IMR-90 (cell line): ENCODE measurements around the gene BLTP3A. TPM values are rescaled to one million over a fixed set of nuclear protein-coding genes. Genes with fewer than 3 reads are reported as not detected.

ENCODE experiments used
- ATAC-seq: fragments of 200-7000 bp; cut with Tn5 transposase; 2 replicates; pipeline ENCODE4 v1.9.1; 2020; ENCODE audit warnings: low read depth, mild to moderate bottlenecking, moderate library complexity
- BruUV-seq: library from RNA; stranded (reverse); fragments of 400-500 nt; replicated peaks from 2 replicates; lab custom pipeline; 2021; lab: Mats Ljungman, UMichigan
- CTCF ChIA-PET: fragments of 300-600 bp; formaldehyde crosslinking; extraction: SDS; loops from one replicate; lab custom pipeline; 2021; ENCODE audit warnings: antibody characterized with exemption; lab: Yijun Ruan, JAX
- POLR2A ChIA-PET: fragments of 300-600 bp; sonication (Branson Sonifier 250); formaldehyde crosslinking; loops from one replicate; lab custom pipeline; 2022; ENCODE audit warnings: antibody characterized with exemption; ENCODE audit not compliant: unreplicated experiment; lab: Charles Lee
- DNase-seq: peaks from one replicate; pipeline ENCODE4 v3.0.0; 2013
- H2AFZ ChIP-seq: replicated peaks from 2 replicates; pipeline ENCODE3; 2013; ENCODE audit warnings: low read length, mild to moderate bottlenecking; ENCODE audit not compliant: poor library complexity
- H2AK5ac ChIP-seq: 2 replicates; pipeline ENCODE4 v1.6.1; 2013; ENCODE audit warnings: low read depth, low read length, inconsistent platforms
- H2AK9ac ChIP-seq: replicated peaks from 2 replicates; pipeline ENCODE3; 2013; ENCODE audit warnings: mild to moderate bottlenecking, low read depth, low read length, moderate library complexity; ENCODE audit not compliant: poor library complexity
- H2BK120ac ChIP-seq: 2 replicates; pipeline ENCODE4 v1.6.1; 2013; ENCODE audit warnings: low read depth, low read length, inconsistent platforms
- H2BK15ac ChIP-seq: 3 replicates; pipeline ENCODE4 v1.6.1; 2013; ENCODE audit warnings: low read depth, low read length, inconsistent platforms
- H2BK20ac ChIP-seq: 2 replicates; pipeline ENCODE4 v1.6.1; 2013; ENCODE audit warnings: low read depth, mild to moderate bottlenecking, inconsistent platforms, low read length, moderate library complexity
- H2BK5ac ChIP-seq: 2 replicates; pipeline ENCODE4 v1.6.1; 2013; ENCODE audit warnings: mild to moderate bottlenecking, low read depth, low read length, inconsistent platforms; ENCODE audit not compliant: poor library complexity, severe bottlenecking
- H3K14ac ChIP-seq: replicated peaks from 2 replicates; pipeline ENCODE4 v1.6.1; 2013; ENCODE audit warnings: low read depth, low read length, inconsistent platforms
- H3K18ac ChIP-seq: 2 replicates; pipeline ENCODE4 v1.6.1; 2013; ENCODE audit warnings: low read depth, low read length, control low read depth
- H3K23ac ChIP-seq: 2 replicates; pipeline ENCODE4 v1.6.1; 2013; ENCODE audit warnings: low read depth, low read length, inconsistent platforms
- H3K27ac ChIP-seq: 2 replicates; pipeline ENCODE4 v1.5.1; 2013; ENCODE audit warnings: mild to moderate bottlenecking, control low read depth, low read length; ENCODE audit not compliant: insufficient read depth
- H3K27me3 ChIP-seq: 2 replicates; pipeline ENCODE4 v1.6.1; 2013; ENCODE audit warnings: low read length; ENCODE audit not compliant: control insufficient read depth, insufficient read depth
- H3K36me3 ChIP-seq: 2 replicates; pipeline ENCODE4 v1.6.1; 2013; ENCODE audit warnings: low read length, mixed read lengths; ENCODE audit not compliant: control insufficient read depth, insufficient read depth
- H3K4ac ChIP-seq: 2 replicates; pipeline ENCODE4 v1.6.1; 2013; ENCODE audit warnings: low read depth, low read length, inconsistent platforms
- H3K4me1 ChIP-seq: 2 replicates; pipeline ENCODE4 v1.6.1; 2013; ENCODE audit warnings: low read length, mixed read lengths; ENCODE audit not compliant: control insufficient read depth, insufficient read depth
- H3K4me2 ChIP-seq: 2 replicates; pipeline ENCODE4 v1.6.1; 2013; ENCODE audit warnings: low read depth, mild to moderate bottlenecking, control low read depth, low read length, moderate library complexity
- H3K4me3 ChIP-seq: 2 replicates; pipeline ENCODE4 v1.5.1; 2013; ENCODE audit warnings: low read depth, mild to moderate bottlenecking, control low read depth, low read length, moderate library complexity; ENCODE audit not compliant: insufficient read depth
- H3K56ac ChIP-seq: 2 replicates; pipeline ENCODE4 v1.6.1; 2013; ENCODE audit warnings: low read length, inconsistent platforms; ENCODE audit not compliant: insufficient read depth; ENCODE audit errors: extremely low read depth
- H3K79me1 ChIP-seq, 2 experiments: 2 replicates each; pipeline ENCODE4 v1.6.1; 2013; ENCODE audit warnings: low read length in 2 of 2, inconsistent platforms in 1 of 2, low read depth in 1 of 2
- H3K9ac ChIP-seq: 2 replicates; pipeline ENCODE4 v1.6.1; 2013; ENCODE audit warnings: low read depth, low read length, control low read depth
- H3K9me1 ChIP-seq: 2 replicates; pipeline ENCODE4 v1.6.1; 2013; ENCODE audit warnings: low read length, inconsistent platforms; ENCODE audit not compliant: insufficient read depth
- H3K9me3 ChIP-seq: 2 replicates; pipeline ENCODE4 v1.6.1; 2013; ENCODE audit warnings: low read length; ENCODE audit not compliant: control insufficient read depth, insufficient read depth
- H4K20me1 ChIP-seq: 2 replicates; pipeline ENCODE4 v1.6.1; 2013; ENCODE audit warnings: low read length, inconsistent platforms; ENCODE audit not compliant: insufficient read depth
- H4K5ac ChIP-seq: 2 replicates; pipeline ENCODE4 v1.6.1; 2013; ENCODE audit warnings: mild to moderate bottlenecking, low read depth, low read length, control low read depth
- H4K8ac ChIP-seq, 2 experiments: 2 replicates each; pipeline ENCODE4 v1.6.1; 2013; ENCODE audit warnings: low read depth in 2 of 2, low read length in 2 of 2, control low read depth in 1 of 2, inconsistent platforms in 1 of 2
- H4K91ac ChIP-seq: 2 replicates; pipeline ENCODE4 v1.6.1; 2013; ENCODE audit warnings: low read depth, low read length, inconsistent platforms; ENCODE audit not compliant: insufficient read depth
- BHLHE40 ChIP-seq: fragments of 150-350 bp; IDR thresholded peaks from 2 replicates; pipeline ENCODE4 v1.6.1; 2016; ENCODE audit warnings: mild to moderate bottlenecking, low read depth, low read length
- CHD1 ChIP-seq: IDR thresholded peaks from 2 replicates; pipeline ENCODE4 v1.6.1; 2012; ENCODE audit warnings: low read depth, low read length, improper control_type of control experiment
- CTCF ChIP-seq: conservative IDR thresholded peaks from 2 replicates; pipeline ENCODE4 v1.5.1; 2012; ENCODE audit warnings: mild to moderate bottlenecking, low read depth, low read length, improper control_type of control experiment
- ELK1 ChIP-seq: fragments of 150-350 bp; IDR thresholded peaks from 2 replicates; pipeline ENCODE4 v1.6.1; 2016; ENCODE audit warnings: low read depth, mild to moderate bottlenecking, low read length, moderate library complexity, borderline replicate concordance
- MAFK ChIP-seq: IDR thresholded peaks from 2 replicates; pipeline ENCODE4 v1.6.1; 2012; ENCODE audit warnings: low read depth, low read length, improper control_type of control experiment
- MAZ ChIP-seq: IDR thresholded peaks from 2 replicates; pipeline ENCODE4 v1.6.1; 2012; ENCODE audit warnings: low read depth, mild to moderate bottlenecking, low read length, improper control_type of control experiment, moderate library complexity, borderline replicate concordance
- NFE2L2 ChIP-seq: fragments of 150-350 bp; IDR thresholded peaks from 2 replicates; pipeline ENCODE4 v1.6.1; 2016; ENCODE audit warnings: low read depth, mild to moderate bottlenecking, low read length
- RFX5 ChIP-seq: IDR thresholded peaks from 2 replicates; pipeline ENCODE4 v1.8.0; 2012; ENCODE audit warnings: low read depth, mild to moderate bottlenecking, low read length, moderate library complexity
- WGBS, 2 experiments: methylation state at CpG; one replicate each; pipeline versions ENCODE4 v1.1.5 to v1.1.7; 2013; ENCODE audit warnings: missing lambda C conversion rate in 2 of 2; ENCODE audit not compliant: insufficient read length in 1 of 2; ENCODE audit errors: extremely low coverage in 2 of 2; 5-methylcytosine and 5-hydroxymethylcytosine counted together
- dilution Hi-C: fragments of 300-500 bp; cut with HindIII; formaldehyde crosslinking; loops from one replicate; pipeline ENCODE4 v1.14.3; 2018; ENCODE audit warnings: low sequenced_read_pairs; ENCODE audit not compliant: unreplicated experiment
- in situ Hi-C: fragments of 300-500 bp; cut with MboI; formaldehyde crosslinking; loops from 3 replicates; pipeline ENCODE4 v1.14.3; 2019; ENCODE audit warnings: low sequenced_read_pairs, inconsistent platforms, mixed read lengths
- intact Hi-C: fragments of 100-400 bp; cut with micrococcal nuclease; formaldehyde crosslinking; loops from 2 replicates; pipeline ENCODE4 v1.10.0; 2022
- polyA plus RNA-seq, 3 experiments: library from polyadenylated mRNA; depleted of rRNA; stranded (reverse); fragments of >200 nt; gene quantifications; 2 replicates each; pipeline ENCODE4 v1.2.3, GENCODE V29; 2012; ENCODE audit warnings: low replicate concordance in 1 of 3
- total RNA-seq: library from RNA; depleted of rRNA; stranded (reverse); fragments of >200 nt; gene quantifications from 2 replicates; pipeline ENCODE4 v1.2.3, GENCODE V29; 2012
- TF ChIP-seq, protein P1 (sequence below): fragments of 150-350 bp; IDR thresholded peaks from 2 replicates; pipeline ENCODE4 v1.6.1; 2017; ENCODE audit warnings: mild to moderate bottlenecking, antibody characterized with exemption, low read length, low read depth

Gene BLTP3A
- total and polyA plus RNA-seq, 2 of the 4 experiments (the other 2 are of a cell fraction) = 3.0 to 4.7 TPM

DNA sequence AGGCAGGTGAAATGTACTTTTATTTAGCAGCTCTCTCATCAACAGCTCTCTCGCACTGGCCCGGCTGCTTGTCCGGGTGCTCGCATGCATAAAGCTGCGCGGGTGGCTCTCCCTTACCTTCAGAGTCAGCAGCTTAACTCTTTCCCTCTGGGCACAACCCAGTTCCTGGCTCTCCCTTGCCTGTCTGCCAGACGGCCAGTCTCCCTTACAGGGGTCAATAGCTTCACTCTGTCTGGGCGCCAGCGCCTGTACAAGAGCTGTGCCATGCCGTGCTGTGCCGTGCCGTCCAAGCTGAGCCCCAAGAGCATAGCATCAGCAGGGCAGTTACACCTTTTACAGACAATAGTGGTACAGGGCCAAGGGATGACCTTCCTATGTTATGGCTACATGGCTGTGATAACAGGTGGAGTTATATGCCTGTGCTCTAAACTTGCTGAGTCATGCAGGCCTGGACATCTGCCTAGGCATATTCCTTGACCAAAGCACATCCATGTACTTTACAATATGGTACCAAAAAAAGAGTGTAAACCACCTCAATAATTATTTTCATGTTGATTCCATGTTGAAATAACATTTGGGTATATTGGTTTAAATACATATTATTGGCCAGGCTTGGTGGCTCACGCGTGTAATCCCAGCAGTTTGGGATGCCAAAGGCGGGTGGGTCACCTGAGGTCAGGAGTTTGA is 47.9 kb downstream of the BLTP3A start:
- peaks cover 6% of the 10 kb centered on the region for H3K36me3 ChIP-seq
- no peak overlapping the region for H3K56ac ChIP-seq
- H2AK9ac ChIP-seq = no peak overlapping the region
- no peak overlapping the region for H2BK15ac ChIP-seq
- 100% methylated on average over 1 of the region's 15 CpGs; no CpG with 5 or more reads in 1 of the 2 experiments for WGBS, 2 experiments
- no peak overlapping the region for H2BK5ac ChIP-seq
- TF ChIP-seq RFX5 (no peak), NFE2L2 (peak; percentile 93), CTCF (no peak), ELK1 (no peak), BHLHE40 (no peak), CHD1 (no peak), MAZ (no peak), MAFK (peak; percentile 53; the same call in 1 of the 2 replicates)
- TF ChIP-seq, protein P1, sequence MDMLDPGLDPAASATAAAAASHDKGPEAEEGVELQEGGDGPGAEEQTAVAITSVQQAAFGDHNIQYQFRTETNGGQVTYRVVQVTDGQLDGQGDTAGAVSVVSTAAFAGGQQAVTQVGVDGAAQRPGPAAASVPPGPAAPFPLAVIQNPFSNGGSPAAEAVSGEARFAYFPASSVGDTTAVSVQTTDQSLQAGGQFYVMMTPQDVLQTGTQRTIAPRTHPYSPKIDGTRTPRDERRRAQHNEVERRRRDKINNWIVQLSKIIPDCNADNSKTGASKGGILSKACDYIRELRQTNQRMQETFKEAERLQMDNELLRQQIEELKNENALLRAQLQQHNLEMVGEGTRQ = no peak
- no peak overlapping the region for H2AFZ ChIP-seq
- intact Hi-C loops = no loop called here
- BruUV-seq = no TSS peak
- peak overlapping the region; percentile 12; the same call in 1 of the 2 replicates for H4K5ac ChIP-seq
- no peak overlapping the region for H3K9ac ChIP-seq
- no peak overlapping the region for H3K14ac ChIP-seq
- no peak overlapping the region for H3K18ac ChIP-seq
- ATAC-seq = no peak
- no peak overlapping the region for H2BK20ac ChIP-seq
- CTCF ChIA-PET = no interaction called here
- H4K8ac ChIP-seq = 0 out of 4 replicates have a peak overlapping the region, but pooled peaks of 1 of the 2 experiments have one; percentile 1
- H3K27me3 ChIP-seq = no peaks in the 10 kb centered on the region
- H3K4me3 ChIP-seq = no peak overlapping the region
- H3K9me1 ChIP-seq = no peaks in the 10 kb centered on the region; the same call in none of the 2 replicates
- H4K91ac ChIP-seq = no peak overlapping the region
- no peak overlapping the region for H3K27ac ChIP-seq
- no peaks in the 10 kb centered on the region for H3K79me1 ChIP-seq
- in situ Hi-C loops = no loop called here
- H4K20me1 ChIP-seq = no peaks in the 10 kb centered on the region
- H3K4me1 ChIP-seq = no peaks in the 10 kb centered on the region; the same call in 1 of the 2 replicates
- no peak overlapping the region for H2BK120ac ChIP-seq
- H2AK5ac ChIP-seq = no peak overlapping the region
- H3K4me2 ChIP-seq = no peak overlapping the region
- H3K4ac ChIP-seq = no peak overlapping the region
- H3K9me3 ChIP-seq = no peaks in the 10 kb centered on the region
- dilution Hi-C loops = no loop called here
- no peak overlapping the region for H3K23ac ChIP-seq
- DNase-seq = peak; percentile 16
- POLR2A ChIA-PET = no interaction called here
